Panc1 (cell line): ENCODE measurements around the gene EXOSC3. TPM values are rescaled to one million over a fixed set of nuclear protein-coding genes. Genes with fewer than 3 reads are reported as not detected.
A peak's percentile ranks its signal among the peaks of the same experiment; 100 is the strongest.

Source experiments
- ATAC-seq: fragments of 200-7000 bp; cut with Tn5 transposase; 2 replicates; pipeline ENCODE4 v1.9.1; 2020; ENCODE audit warnings: mild to moderate bottlenecking, moderate library complexity
- BruUV-seq: library from RNA; stranded (reverse); fragments of 400-500 nt; replicated peaks from 2 replicates; lab custom pipeline; 2021; lab: Mats Ljungman, UMichigan
- CTCF ChIA-PET: fragments of 300-600 bp; sonication (Branson Sonifier 250); formaldehyde crosslinking; loops from one replicate; lab custom pipeline; 2022; ENCODE audit warnings: antibody characterized with exemption; lab: Charles Lee
- POLR2A ChIA-PET: fragments of 300-600 bp; sonication (Branson Sonifier 250); formaldehyde crosslinking; loops from one replicate; lab custom pipeline; 2022; ENCODE audit warnings: antibody characterized with exemption; lab: Charles Lee
- DNase-seq: peaks from one replicate; pipeline ENCODE4 v3.0.0-alpha.2; 2010; ENCODE audit warnings: low read depth, low spot score
- H3K27ac ChIP-seq: 2 replicates; pipeline ENCODE4 v1.5.1; 2011; ENCODE audit warnings: mild to moderate bottlenecking, low read length, inconsistent platforms
- H3K27me3 ChIP-seq: fragments of 200-500 bp; sonication (Bioruptor generic); 2 replicates; pipeline ENCODE4 v1.6.0; 2014; ENCODE audit warnings: low read length, inconsistent platforms; ENCODE audit not compliant: control insufficient read depth, insufficient read depth
- H3K36me3 ChIP-seq: fragments of 200-500 bp; sonication (Bioruptor generic); 2 replicates; pipeline ENCODE4 v1.5.1; 2014; ENCODE audit warnings: inconsistent platforms, mild to moderate bottlenecking, low read length, moderate library complexity; ENCODE audit not compliant: control insufficient read depth, insufficient read depth
- H3K4me1 ChIP-seq: 2 replicates; pipeline ENCODE4 v1.5.1; 2011; ENCODE audit warnings: inconsistent platforms, mild to moderate bottlenecking, low read length, moderate library complexity; ENCODE audit not compliant: control insufficient read depth, insufficient read depth
- H3K4me3 ChIP-seq, 2 experiments: 2 replicates each; pipeline ENCODE4 v1.5.1; 2011 to 2012; ENCODE audit warnings: low read depth in 2 of 2, low read length in 2 of 2, mild to moderate bottlenecking in 2 of 2, inconsistent platforms in 1 of 2, moderate library complexity in 1 of 2
- H3K9me3 ChIP-seq: fragments of 200-500 bp; sonication (Bioruptor generic); 2 replicates; pipeline ENCODE4 v1.5.1; 2014; ENCODE audit warnings: low read depth, mild to moderate bottlenecking, inconsistent platforms, low read length, moderate library complexity; ENCODE audit not compliant: control insufficient read depth, insufficient read depth
- CTCF ChIP-seq: fragments of 450-650 bp; IDR thresholded peaks from 2 replicates; pipeline ENCODE4 v1.5.1; 2017; ENCODE audit warnings: mild to moderate bottlenecking
- POLR2AphosphoS5 ChIP-seq: IDR thresholded peaks from 2 replicates; pipeline ENCODE4 v1.6.1; 2012; ENCODE audit warnings: mild to moderate bottlenecking, low read depth, low read length, moderate library complexity
- REST ChIP-seq, 2 experiments: IDR thresholded peaks; 2 replicates each; pipeline ENCODE4 v1.6.1; 2011 to 2012; ENCODE audit warnings: low read depth in 2 of 2, control low read depth in 1 of 2, low read length in 1 of 2, mild to moderate bottlenecking in 1 of 2, moderate library complexity in 1 of 2; ENCODE audit not compliant: insufficient read depth in 1 of 2
- SIN3A ChIP-seq: IDR thresholded peaks from 2 replicates; pipeline ENCODE4 v1.6.1; 2012; ENCODE audit warnings: low read depth, mild to moderate bottlenecking, low read length, moderate library complexity, borderline replicate concordance; ENCODE audit not compliant: insufficient read depth
- TCF7L2 ChIP-seq: IDR thresholded peaks from 2 replicates; pipeline ENCODE4 v1.6.1; 2011; ENCODE audit warnings: mild to moderate bottlenecking, low read depth, low read length, inconsistent platforms
- in situ Hi-C: cut with HindIII; loops from 2 replicates; pipeline ENCODE4 v1.10.0; 2016; ENCODE audit warnings: low sequenced_read_pairs, low pct_unique_long_range_greater_than_20kb
- intact Hi-C: fragments of 100-400 bp; cut with micrococcal nuclease; formaldehyde crosslinking; loops from one replicate; pipeline ENCODE4 v1.10.0; 2022; ENCODE audit not compliant: unreplicated experiment
- total RNA-seq: library from RNA; stranded (reverse); gene quantifications from one replicate; pipeline ENCODE4 v1.2.1, GENCODE V29; 2021; ENCODE audit not compliant: unreplicated experiment

EXOSC3 gene
- total RNA-seq, 1 experiment from 2014 or later: 45.3 TPM

DNA sequence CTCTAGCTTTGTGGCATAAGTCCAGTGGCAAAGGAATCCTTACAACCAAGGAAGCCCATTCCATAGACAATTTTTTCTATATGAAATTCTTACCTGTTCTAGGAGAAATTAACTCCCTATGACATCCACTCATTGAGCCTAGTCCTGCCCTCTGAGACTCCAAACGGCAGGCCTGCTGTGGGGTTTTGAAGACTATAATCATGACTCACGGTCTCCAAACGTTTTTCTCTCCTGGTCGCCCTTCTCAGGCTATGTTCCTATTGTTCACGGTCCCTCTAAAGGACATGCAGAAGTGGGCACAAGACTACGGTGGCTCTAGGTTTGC, 611 bp downstream of the EXOSC3 start:
- no peak for ATAC-seq
- Histone ChIP-seq H3K4me1 (peaks cover 11% of the 10 kb centered on the region), H3K4me3 (peak overlapping the region; percentile 70 to 93), H3K36me3 (peaks cover 30% of the 10 kb centered on the region), H3K27ac (peak overlapping the region; percentile 81), H3K9me3 (no peaks in the 10 kb centered on the region), H3K27me3 (no peaks in the 10 kb centered on the region)
- TF ChIP-seq REST (IDR thresholded peaks at IDR 0.05; ENCODE audit: insufficient read depth in 1 of 2, low read depth in 2 of 2, low read length in 1 of 2): no peak
- TF ChIP-seq POLR2AphosphoS5: no peak
- TF ChIP-seq SIN3A: no peak
- no peak for TF ChIP-seq TCF7L2
- no peak for TF ChIP-seq CTCF
- BruUV-seq: no TSS peak
- ChIA-PET POLR2A (no interaction called here), CTCF (no interaction called here)
- DNase-seq: no peak
- intact Hi-C loops (no loop called here), in situ Hi-C loops (no loop called here)

DNA sequence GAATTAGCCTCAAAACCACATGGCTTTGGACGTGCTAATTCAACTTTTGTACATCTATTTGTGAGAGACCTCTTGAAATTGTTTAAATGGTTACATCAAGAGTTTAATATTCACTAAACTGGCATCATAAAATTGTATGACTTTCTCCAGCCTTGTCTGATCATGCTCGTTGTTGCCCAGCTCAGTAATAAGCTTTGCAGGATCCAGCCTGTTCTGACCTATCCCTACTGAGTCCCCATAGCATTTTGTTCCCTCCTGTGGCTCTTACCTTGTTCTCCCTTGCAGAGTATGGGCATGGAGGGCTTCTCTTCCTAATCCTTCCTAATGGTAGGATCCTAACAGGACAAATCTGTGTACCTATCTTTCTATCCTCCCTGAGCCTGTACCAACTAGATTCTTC, 6.3 kb downstream of the EXOSC3 start:
- intact Hi-C loops: no loop called here
- ChIA-PET CTCF (no interaction called here), POLR2A (no interaction called here)
- Histone ChIP-seq H3K27ac (no peak overlapping the region), H3K9me3 (no peaks in the 10 kb centered on the region), H3K4me1 (peaks cover 7% of the 10 kb centered on the region), H3K27me3 (no peaks in the 10 kb centered on the region), H3K36me3 (peaks cover 27% of the 10 kb centered on the region), H3K4me3 (no peak overlapping the region)
- in situ Hi-C loops: no loop called here
- DNase-seq: no peak
- no peak for ATAC-seq
- BruUV-seq: TSS peak; percentile 55
- TF ChIP-seq CTCF: no peak
- no peak for TF ChIP-seq TCF7L2
- TF ChIP-seq POLR2AphosphoS5: no peak
- TF ChIP-seq REST (IDR thresholded peaks at IDR 0.05; ENCODE audit: insufficient read depth in 1 of 2, low read depth in 2 of 2, low read length in 1 of 2): no peak
- no peak for TF ChIP-seq SIN3A
